IPS-15b (cell line): ENCODE data around the gene SLC2A4RG.

Experiments
- H3K27me3 ChIP-seq: one replicate; pipeline ENCODE4 v1.6.1; 2013; ENCODE audit warnings: low read length; ENCODE audit not compliant: control insufficient read depth, insufficient read depth
- H3K36me3 ChIP-seq: one replicate; pipeline ENCODE4 v1.6.1; 2013; ENCODE audit warnings: low read length; ENCODE audit not compliant: control insufficient read depth, insufficient read depth
- H3K4me1 ChIP-seq: one replicate; pipeline ENCODE4 v1.6.1; 2013; ENCODE audit warnings: mild to moderate bottlenecking, low read length; ENCODE audit not compliant: control insufficient read depth, insufficient read depth
- H3K4me3 ChIP-seq: one replicate; pipeline ENCODE4 v1.5.1; 2013; ENCODE audit warnings: low read depth, low read length
- H3K9ac ChIP-seq: one replicate; pipeline ENCODE4 v1.6.1; 2013; ENCODE audit warnings: low read depth, mild to moderate bottlenecking, low read length
- H3K9me3 ChIP-seq: one replicate; pipeline ENCODE4 v1.6.1; 2013; ENCODE audit warnings: mild to moderate bottlenecking, low read length; ENCODE audit not compliant: control insufficient read depth, insufficient read depth

SLC2A4RG gene

DNA sequence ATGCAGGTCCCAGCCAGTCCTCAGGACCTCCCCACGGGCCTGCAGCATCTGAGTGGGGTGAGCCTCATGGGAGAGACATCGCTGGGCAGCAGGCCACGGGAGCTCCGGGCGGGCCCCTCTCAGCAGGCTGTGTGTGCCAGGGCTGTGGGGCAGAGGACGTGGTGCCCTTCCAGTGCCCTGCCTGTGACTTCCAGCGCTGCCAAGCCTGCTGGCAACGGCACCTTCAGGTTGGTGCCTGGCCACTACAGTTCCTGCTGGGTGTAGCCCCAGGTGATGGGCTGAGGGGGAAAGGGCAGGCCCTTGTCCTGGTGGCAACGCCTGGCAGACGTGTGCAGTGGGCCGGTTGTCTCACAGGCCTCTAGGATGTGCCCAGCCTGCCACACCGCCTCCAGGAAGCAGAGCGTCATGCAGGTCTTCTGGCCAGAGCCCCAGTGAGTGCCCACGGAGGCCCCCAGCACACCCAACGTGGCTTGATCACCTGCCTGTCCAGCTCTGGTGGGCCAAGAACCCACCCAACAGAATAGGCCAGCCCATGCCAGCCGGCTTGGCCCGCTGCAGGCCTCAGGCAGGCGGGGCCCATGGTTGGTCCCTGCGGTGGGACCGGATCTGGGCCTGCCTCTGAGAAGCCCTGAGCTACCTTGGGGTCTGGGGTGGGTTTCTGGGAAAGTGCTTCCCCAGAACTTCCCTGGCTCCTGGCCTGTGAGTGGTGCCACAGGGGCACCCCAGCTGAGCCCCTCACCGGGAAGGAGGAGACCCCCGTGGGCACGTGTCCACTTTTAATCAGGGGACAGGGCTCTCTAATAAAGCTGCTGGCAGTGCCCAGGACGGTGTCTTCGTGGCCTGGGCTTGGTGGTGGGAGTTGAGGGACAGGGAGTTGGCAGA is 43.9 kb upstream of the SLC2A4RG start:
- H3K27me3 ChIP-seq = no peaks in the 10 kb centered on the region
- peaks cover 4% of the 10 kb centered on the region for H3K4me1 ChIP-seq
- H3K9ac ChIP-seq = no peak overlapping the region
- no peak overlapping the region for H3K4me3 ChIP-seq
- no peaks in the 10 kb centered on the region for H3K9me3 ChIP-seq
- H3K36me3 ChIP-seq = peaks cover 19% of the 10 kb centered on the region

DNA sequence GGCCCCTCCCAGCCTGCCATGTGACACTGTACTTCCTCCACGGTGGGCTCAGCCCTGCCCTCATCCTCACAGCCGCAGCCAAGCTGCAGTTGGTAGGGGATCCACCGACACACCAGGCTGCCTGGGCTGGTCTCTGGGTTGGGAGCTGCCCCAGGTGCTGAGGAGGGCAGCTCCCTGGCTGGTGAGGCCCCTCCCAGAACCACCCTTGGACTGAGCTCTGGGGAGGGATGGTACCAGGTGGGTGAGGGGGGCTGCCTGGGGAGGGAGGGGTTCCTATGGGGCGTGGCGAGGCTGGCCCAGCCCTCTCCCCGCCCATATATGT is 43.3 kb upstream of the SLC2A4RG start:
- peaks cover 4% of the 10 kb centered on the region for H3K4me1 ChIP-seq
- H3K27me3 ChIP-seq = no peaks in the 10 kb centered on the region
- no peaks in the 10 kb centered on the region for H3K9me3 ChIP-seq
- peaks cover 13% of the 10 kb centered on the region for H3K36me3 ChIP-seq
- H3K9ac ChIP-seq = no peak overlapping the region
- no peak overlapping the region for H3K4me3 ChIP-seq

DNA sequence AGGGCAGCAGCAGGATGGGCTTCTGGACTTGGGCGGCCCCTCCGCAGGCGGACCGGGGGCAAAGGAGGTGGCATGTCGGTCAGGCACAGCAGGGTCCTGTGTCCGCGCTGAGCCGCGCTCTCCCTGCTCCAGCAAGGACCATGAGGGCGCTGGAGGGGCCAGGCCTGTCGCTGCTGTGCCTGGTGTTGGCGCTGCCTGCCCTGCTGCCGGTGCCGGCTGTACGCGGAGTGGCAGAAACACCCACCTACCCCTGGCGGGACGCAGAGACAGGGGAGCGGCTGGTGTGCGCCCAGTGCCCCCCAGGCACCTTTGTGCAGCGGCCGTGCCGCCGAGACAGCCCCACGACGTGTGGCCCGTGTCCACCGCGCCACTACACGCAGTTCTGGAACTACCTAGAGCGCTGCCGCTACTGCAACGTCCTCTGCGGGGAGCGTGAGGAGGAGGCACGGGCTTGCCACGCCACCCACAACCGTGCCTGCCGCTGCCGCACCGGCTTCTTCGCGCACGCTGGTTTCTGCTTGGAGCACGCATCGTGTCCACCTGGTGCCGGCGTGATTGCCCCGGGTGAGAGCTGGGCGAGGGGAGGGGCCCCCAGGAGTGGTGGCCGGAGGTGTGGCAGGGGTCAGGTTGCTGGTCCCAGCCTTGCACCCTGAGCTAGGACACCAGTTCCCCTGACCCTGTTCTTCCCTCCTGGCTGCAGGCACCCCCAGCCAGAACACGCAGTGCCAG is 42.8 kb upstream of the SLC2A4RG start, which contains the start of gene TNFRSF6B:
TNFRSF6B (plus strand) TSS at position 25 of the 729 bp plus-strand sequence; CDS start at position 141, 116 bp downstream.
- Histone ChIP-seq H3K4me3 (peak within 1 kb of the TSS; percentile 59), H3K9ac (peak within 1 kb of the TSS; percentile 79), H3K4me1 (peaks cover 4% of the 10 kb centered on the region), H3K27me3 (no peaks in the 10 kb centered on the region), H3K9me3 (no peaks in the 10 kb centered on the region), H3K36me3 (peaks cover 9% of the 10 kb centered on the region)

DNA sequence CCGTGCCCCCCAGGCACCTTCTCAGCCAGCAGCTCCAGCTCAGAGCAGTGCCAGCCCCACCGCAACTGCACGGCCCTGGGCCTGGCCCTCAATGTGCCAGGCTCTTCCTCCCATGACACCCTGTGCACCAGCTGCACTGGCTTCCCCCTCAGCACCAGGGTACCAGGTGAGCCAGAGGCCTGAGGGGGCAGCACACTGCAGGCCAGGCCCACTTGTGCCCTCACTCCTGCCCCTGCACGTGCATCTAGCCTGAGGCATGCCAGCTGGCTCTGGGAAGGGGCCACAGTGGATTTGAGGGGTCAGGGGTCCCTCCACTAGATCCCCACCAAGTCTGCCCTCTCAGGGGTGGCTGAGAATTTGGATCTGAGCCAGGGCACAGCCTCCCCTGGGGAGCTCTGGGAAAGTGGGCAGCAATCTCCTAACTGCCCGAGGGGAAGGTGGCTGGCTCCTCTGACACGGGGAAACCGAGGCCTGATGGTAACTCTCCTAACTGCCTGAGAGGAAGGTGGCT is 42.2 kb upstream of the SLC2A4RG start:
- peaks cover 9% of the 10 kb centered on the region for H3K36me3 ChIP-seq
- H3K27me3 ChIP-seq = no peaks in the 10 kb centered on the region
- peak overlapping the region; percentile 59 for H3K4me3 ChIP-seq
- peaks cover 4% of the 10 kb centered on the region for H3K4me1 ChIP-seq
- H3K9ac ChIP-seq = no peak overlapping the region
- no peaks in the 10 kb centered on the region for H3K9me3 ChIP-seq

DNA sequence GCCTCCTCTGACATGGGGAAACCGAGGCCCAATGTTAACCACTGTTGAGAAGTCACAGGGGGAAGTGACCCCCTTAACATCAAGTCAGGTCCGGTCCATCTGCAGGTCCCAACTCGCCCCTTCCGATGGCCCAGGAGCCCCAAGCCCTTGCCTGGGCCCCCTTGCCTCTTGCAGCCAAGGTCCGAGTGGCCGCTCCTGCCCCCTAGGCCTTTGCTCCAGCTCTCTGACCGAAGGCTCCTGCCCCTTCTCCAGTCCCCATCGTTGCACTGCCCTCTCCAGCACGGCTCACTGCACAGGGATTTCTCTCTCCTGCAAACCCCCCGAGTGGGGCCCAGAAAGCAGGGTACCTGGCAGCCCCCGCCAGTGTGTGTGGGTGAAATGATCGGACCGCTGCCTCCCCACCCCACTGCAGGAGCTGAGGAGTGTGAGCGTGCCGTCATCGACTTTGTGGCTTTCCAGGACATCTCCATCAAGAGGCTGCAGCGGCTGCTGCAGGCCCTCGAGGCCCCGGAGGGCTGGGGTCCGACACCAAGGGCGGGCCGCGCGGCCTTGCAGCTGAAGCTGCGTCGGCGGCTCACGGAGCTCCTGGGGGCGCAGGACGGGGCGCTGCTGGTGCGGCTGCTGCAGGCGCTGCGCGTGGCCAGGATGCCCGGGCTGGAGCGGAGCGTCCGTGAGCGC is 41.6 kb upstream of the SLC2A4RG start:
- H3K9me3 ChIP-seq = no peaks in the 10 kb centered on the region
- H3K4me3 ChIP-seq = no peak overlapping the region
- H3K4me1 ChIP-seq = peaks cover 4% of the 10 kb centered on the region

DNA sequence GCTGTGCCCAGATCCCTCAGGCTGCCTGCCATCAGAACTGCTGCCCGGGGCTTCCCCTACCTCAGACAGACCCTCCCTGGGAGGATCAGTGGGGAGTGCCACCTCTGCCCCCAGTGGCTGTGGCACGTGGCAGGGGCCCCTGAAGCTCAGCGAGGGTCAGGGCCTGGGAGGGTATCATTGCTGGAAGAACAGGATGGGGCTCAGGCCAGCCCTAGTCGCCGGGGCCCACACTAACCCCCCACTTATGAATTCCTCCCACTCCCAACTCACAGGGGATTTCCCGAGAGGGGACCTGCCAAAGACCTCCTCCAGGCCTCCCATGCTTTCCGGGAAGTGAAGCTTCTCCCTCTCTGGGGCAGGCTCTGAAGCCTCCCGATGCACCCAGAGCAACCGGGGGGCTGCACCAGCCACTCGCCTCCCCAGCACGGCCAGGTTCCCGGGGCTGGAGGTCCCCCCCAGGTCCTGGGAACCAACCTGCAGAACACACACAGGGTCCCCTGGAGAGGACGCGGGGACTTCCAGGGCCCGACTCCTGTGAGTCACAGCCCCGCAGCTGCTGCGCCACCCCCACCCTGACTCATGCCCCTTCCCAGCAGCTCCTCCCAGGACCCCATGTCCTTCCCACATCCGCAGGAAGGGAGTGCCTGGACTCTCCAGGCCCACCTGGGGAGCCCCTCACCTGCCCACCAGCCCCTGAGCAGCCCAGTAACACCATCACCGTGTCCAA is 40.7 kb upstream of the SLC2A4RG start:
- Histone ChIP-seq H3K4me3 (no peak overlapping the region), H3K4me1 (peaks cover 4% of the 10 kb centered on the region), H3K9ac (peak overlapping the region; percentile 24), H3K36me3 (peaks cover 4% of the 10 kb centered on the region), H3K9me3 (no peaks in the 10 kb centered on the region), H3K27me3 (no peaks in the 10 kb centered on the region)

More for the DNA sequence above, 41.6 kb upstream of the SLC2A4RG start:
- no peaks in the 10 kb centered on the region for H3K27me3 ChIP-seq
- peaks cover 4% of the 10 kb centered on the region for H3K36me3 ChIP-seq
- no peak overlapping the region for H3K9ac ChIP-seq

DNA sequence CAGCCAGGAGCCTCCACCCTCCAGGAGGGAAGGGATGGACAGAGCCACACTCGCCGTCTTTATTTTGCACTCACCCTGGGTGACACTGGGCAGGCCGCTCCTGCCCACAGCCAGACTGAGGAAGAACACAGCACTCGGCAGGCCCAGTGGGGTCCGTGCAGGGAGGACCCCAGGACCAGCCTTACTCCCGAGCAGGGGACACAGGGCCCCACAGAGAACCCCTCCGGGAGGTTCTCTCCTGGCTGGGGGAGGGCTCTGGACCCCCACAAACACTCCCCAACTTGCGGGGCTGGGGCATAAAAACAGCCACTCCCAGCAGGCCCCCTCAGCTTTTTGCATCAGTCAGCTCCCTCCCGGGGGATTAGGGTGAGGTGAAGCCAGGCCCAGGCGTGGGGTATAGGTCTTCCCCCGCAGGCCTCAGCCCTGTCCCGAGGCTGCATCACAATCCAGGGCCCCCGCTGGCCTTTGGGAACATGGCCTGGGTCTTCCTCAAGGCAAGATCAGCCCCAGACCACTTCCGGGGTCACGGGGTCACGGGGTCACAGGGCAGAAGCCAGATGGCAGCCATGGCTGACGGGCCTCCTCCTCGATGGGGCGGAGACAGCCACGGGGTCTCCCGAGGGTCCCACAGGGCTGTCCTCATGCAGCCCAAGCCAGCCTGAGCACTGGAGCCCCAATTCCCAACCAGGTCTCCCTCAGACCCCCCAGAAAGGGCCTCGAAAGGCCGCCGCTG is 39.9 kb upstream of the SLC2A4RG start:
- peaks cover 5% of the 10 kb centered on the region for H3K36me3 ChIP-seq
- no peak overlapping the region for H3K4me3 ChIP-seq
- H3K4me1 ChIP-seq = peaks cover 4% of the 10 kb centered on the region
- H3K27me3 ChIP-seq = no peaks in the 10 kb centered on the region
- no peaks in the 10 kb centered on the region for H3K9me3 ChIP-seq
- H3K9ac ChIP-seq = peak overlapping the region; percentile 24

DNA sequence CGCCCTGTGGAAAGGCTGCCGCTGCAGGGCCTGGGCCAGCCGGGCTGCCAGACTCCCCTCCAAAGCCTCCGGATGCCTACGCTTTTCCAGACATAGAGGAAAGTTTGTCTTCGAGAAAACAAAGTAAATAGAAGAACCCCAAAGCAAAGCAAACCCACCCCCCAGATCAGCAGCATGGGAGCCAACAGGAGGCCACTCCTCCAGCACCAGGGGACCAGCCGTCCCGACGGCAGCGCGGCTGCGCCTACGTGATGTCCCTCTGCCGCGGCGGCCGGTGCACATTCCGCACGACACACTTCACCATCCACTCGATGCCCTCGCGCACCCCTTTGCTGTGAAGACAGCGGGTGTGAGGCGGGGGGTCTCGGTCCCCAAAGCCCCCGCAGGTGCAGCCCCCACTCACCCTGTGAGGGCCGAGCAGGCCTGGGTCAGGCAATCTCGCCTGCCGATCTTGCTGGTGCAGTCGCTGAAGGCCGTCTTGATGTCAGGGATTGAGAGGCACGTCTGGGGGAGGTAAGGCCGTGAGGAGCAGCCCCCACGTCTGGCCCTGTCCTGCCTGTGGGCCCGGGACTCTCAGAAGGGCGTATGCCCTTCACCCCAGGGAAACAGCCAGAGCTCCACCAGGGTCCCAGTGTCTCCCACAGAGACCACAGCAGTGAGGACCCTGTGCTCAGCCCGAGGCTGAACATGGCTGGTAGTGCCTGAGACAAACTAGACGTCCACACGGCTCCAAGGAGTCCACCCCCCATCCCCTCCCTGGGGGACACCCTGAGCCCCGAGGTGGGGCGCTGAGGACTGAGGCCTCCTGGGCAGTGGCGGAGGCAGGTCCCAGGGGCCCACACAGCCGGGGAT is 39.2 kb upstream of the SLC2A4RG start:
- H3K36me3 ChIP-seq = peaks cover 13% of the 10 kb centered on the region
- peaks cover 4% of the 10 kb centered on the region for H3K4me1 ChIP-seq
- no peaks in the 10 kb centered on the region for H3K27me3 ChIP-seq
- no peaks in the 10 kb centered on the region for H3K9me3 ChIP-seq
- H3K9ac ChIP-seq = no peak overlapping the region
- H3K4me3 ChIP-seq = no peak overlapping the region

DNA sequence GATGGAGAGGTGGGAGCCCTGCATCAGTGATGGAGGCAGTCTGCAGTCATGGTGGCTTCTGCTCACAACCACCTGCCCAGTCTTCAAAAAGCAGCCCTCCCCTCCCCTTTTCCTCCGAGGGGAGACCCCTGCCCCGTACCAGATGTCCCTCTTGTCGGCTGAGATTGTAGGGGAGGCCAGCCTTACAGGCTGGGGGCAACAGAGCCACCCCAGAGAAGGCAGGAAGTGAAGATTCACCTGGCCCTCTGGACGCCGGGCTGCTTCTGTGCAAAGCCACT is 38.6 kb upstream of the SLC2A4RG start:
- H3K4me1 ChIP-seq = peaks cover 4% of the 10 kb centered on the region
- H3K9me3 ChIP-seq = no peaks in the 10 kb centered on the region
- H3K4me3 ChIP-seq = no peak overlapping the region
- no peak overlapping the region for H3K9ac ChIP-seq
- H3K36me3 ChIP-seq = peaks cover 19% of the 10 kb centered on the region
- no peaks in the 10 kb centered on the region for H3K27me3 ChIP-seq

DNA sequence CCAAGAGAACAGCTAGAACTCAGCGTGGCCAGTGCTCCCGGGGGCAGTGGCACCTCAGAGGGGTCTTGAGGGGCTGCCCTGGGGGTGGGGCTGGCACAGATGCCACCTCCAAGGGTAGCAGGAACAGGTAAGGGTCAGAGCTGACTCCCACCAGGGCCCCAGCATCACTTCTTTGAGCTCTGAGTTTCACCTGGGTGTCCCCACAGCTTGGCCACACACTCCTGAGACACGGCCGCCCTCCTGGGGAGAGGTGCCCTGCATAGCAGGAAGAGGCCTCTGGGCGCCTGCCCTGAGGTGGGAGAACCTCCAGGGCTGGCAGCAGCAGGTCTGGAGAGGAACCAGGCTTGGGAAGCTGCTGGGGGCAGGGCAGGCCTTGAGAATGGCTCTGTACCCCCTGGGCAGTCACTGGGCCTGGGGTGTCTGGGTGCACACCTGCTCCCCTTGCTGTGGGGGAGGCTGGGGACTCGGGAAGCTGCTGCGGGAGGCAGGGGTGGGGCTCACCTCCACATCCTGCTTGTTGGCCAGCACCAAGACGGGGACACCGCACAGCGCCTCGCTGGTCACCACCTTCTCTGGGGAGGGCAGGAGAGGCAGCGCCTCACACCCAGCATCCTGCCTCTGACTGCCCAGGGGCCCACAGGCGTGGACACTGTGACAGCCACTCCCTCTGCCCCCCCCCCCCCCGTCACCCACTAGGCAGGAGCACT is 38.1 kb upstream of the SLC2A4RG start:
- no peak overlapping the region for H3K4me3 ChIP-seq
- H3K27me3 ChIP-seq = no peaks in the 10 kb centered on the region
- peaks cover 24% of the 10 kb centered on the region for H3K36me3 ChIP-seq
- peaks cover 4% of the 10 kb centered on the region for H3K4me1 ChIP-seq
- H3K9me3 ChIP-seq = no peaks in the 10 kb centered on the region
- H3K9ac ChIP-seq = no peak overlapping the region
